Calu3 (cell line): ENCODE data around the gene FBL. TPM values are rescaled to one million over a fixed set of nuclear protein-coding genes. Genes with fewer than 3 reads are reported as not detected.

ENCODE experiments used
- BruUV-seq: library from RNA; stranded (reverse); fragments of 400-500 nt; replicated peaks from 2 replicates; lab custom pipeline; 2021; lab: Mats Ljungman, UMichigan
- CTCF ChIA-PET: fragments of 300-600 bp; sonication (Branson Sonifier 250); formaldehyde crosslinking; loops from one replicate; lab custom pipeline; 2022; ENCODE audit warnings: antibody characterized with exemption; lab: Charles Lee
- DNase-seq: peaks from one replicate; pipeline ENCODE4 v3.0.0; 2022
- H3K27ac Mint-ChIP-seq: one replicate; pipeline ENCODE4 v1.8.0; 2022; ENCODE audit warnings: mixed read lengths; ENCODE audit not compliant: unreplicated experiment
- H3K27me3 Mint-ChIP-seq: one replicate; pipeline ENCODE4 v1.8.0; 2022; ENCODE audit warnings: mixed read lengths; ENCODE audit not compliant: unreplicated experiment
- H3K36me3 Mint-ChIP-seq: one replicate; pipeline ENCODE4 v1.8.0; 2022; ENCODE audit warnings: mild to moderate bottlenecking, moderate library complexity, mixed read lengths; ENCODE audit not compliant: insufficient read depth, unreplicated experiment
- H3K4me1 Mint-ChIP-seq: one replicate; pipeline ENCODE4 v1.8.0; 2022; ENCODE audit warnings: mild to moderate bottlenecking, low read depth, mixed read lengths; ENCODE audit not compliant: unreplicated experiment
- H3K4me3 Mint-ChIP-seq: one replicate; pipeline ENCODE4 v1.8.0; 2022; ENCODE audit warnings: mild to moderate bottlenecking, low read depth, moderate library complexity, mixed read lengths; ENCODE audit not compliant: unreplicated experiment
- H3K9me3 Mint-ChIP-seq: one replicate; pipeline ENCODE4 v1.8.0; 2022; ENCODE audit warnings: low read depth, mixed read lengths; ENCODE audit not compliant: unreplicated experiment
- CTCF ChIP-seq: fragments of 200-600 bp; IDR thresholded peaks from one replicate; pipeline ENCODE4 v1.8.0; 2022; ENCODE audit warnings: antibody characterized with exemption; ENCODE audit not compliant: unreplicated experiment
- intact Hi-C: fragments of 100-400 bp; cut with micrococcal nuclease; formaldehyde crosslinking; loops from one replicate; pipeline ENCODE4 v1.10.0; 2022; ENCODE audit not compliant: unreplicated experiment
- microRNA-seq: library from miRNA; unstranded; fragments of <30 nt; microRNA quantifications from one replicate; pipeline ENCODE4 v1.2.0, GENCODE V29; 2022
- total RNA-seq: library from RNA; stranded (reverse); gene quantifications from 2 replicates; pipeline ENCODE4 v1.2.3, GENCODE V29; 2022

Gene FBL
- total RNA-seq, 1 experiment from 2014 or later: 724 TPM

DNA sequence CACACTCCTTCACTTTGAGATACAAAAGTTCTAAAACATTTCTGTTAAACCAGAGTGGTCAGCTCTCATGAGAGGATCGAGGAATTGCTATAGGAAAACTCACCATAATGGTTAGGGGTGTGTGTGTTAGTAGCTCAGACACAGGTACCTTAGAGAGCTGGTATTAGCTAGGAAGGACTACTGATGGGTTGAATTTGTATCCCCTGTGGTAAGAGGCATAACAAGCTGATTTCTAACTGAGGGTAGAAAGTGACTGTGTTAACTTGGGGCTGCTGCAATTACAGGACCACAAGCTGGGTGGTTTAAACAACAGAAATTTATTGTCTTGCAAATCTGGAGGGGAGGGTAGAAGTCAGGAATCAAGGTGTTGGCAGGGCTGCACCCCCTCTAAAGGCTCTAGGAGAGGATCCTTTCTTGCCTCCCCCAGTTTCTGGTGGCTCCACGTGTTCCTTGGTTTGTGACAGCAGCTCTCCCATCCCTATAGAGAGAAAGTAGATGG, 50.1 kb downstream of the FBL start:
- H3K27me3 Mint-ChIP-seq: peaks cover 47% of the 10 kb centered on the region
- no TSS peak for BruUV-seq
- no peak for TF ChIP-seq CTCF
- intact Hi-C loops: no loop called here
- H3K27ac Mint-ChIP-seq: no peak overlapping the region
- DNase-seq: no peak
- no peak overlapping the region for H3K4me3 Mint-ChIP-seq
- H3K4me1 Mint-ChIP-seq: peaks cover 7% of the 10 kb centered on the region
- H3K36me3 Mint-ChIP-seq: no peaks in the 10 kb centered on the region
- no peaks in the 10 kb centered on the region for H3K9me3 Mint-ChIP-seq
- CTCF ChIA-PET: interaction anchor here (0.6 to 1.0 kb wide), 3 partner anchors 11 to 820 kb away, joined by 3 to 4 read pairs (median 3); no protein-coding TSS in a partner anchor

DNA sequence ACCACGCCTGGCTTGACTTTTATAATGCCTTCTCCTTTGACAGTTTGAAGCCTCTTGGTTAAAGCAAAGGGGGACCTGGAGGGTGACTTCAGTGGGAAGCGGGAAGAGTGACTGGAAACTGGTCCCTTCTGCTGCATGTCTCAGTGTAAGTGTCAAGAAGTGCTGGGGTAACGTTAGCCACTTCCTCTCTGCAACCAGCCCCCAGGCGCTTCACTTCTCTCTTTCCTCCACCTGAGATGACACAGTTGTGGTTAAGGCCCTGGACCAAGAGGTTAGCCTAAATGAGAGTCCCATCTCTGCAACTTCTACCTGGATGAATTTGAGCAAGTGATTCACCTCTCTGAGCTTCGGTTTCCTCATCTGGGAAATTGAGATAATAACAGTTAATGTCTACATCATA, 51.2 kb downstream of the FBL start:
- DNase-seq: no peak
- intact Hi-C loops: no loop called here
- Mint-ChIP-seq H3K9me3 (no peaks in the 10 kb centered on the region), H3K27ac (no peak overlapping the region), H3K36me3 (no peaks in the 10 kb centered on the region), H3K4me3 (no peak overlapping the region), H3K27me3 (peaks cover 47% of the 10 kb centered on the region), H3K4me1 (peaks cover 7% of the 10 kb centered on the region)
- CTCF ChIA-PET: interaction anchor here (0.5 kb wide), 1 partner anchor 310 kb away, joined by 3 read pairs; no protein-coding TSS in a partner anchor
- no TSS peak for BruUV-seq
- no peak for TF ChIP-seq CTCF

DNA sequence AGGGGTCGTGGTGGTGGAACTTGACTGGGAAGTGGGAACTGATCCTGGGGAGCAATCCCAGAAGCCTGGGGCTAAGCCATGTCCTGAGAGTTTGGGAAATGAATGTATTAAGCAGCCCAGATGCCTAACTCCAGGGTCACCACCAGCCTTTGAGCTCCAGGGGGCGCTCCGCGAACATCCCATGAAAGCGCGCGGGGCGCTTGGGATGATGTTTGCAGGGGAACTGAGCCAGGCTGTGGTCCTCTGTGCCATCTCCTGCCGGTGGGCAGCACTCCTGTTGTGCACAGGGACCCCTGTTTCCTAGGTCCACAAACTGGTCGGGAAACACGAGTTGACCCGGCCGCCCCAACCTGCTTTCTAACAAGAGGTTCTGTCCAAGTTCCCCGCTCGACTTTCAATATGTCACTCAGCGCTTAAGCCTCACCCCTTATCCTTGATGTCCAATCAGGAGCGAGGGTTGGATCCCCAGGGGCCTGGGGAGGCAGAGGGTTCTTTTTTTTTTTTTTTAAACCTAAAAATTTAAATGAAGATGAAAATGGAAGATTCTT, 53.1 kb downstream of the FBL start:
- intact Hi-C loops: loop anchor here (1.0 to 5.0 kb wide), 2 partner anchors 51 to 179 kb away; partner anchors contain the start of gene PSMC4
- H3K9me3 Mint-ChIP-seq: no peaks in the 10 kb centered on the region
- H3K4me1 Mint-ChIP-seq: peaks cover 7% of the 10 kb centered on the region
- H3K36me3 Mint-ChIP-seq: no peaks in the 10 kb centered on the region
- BruUV-seq: no TSS peak
- peaks cover 34% of the 10 kb centered on the region for H3K27me3 Mint-ChIP-seq
- no peak overlapping the region for H3K27ac Mint-ChIP-seq
- peak; percentile 86 for DNase-seq
- H3K4me3 Mint-ChIP-seq: peak overlapping the region; percentile 53
- TF ChIP-seq CTCF: peak; percentile 91
- CTCF ChIA-PET: interaction anchor here (0.8 to 2.3 kb wide), 5 partner anchors 10 to 347 kb away, joined by 4 to 29 read pairs (median 4); partner anchors contain the start of gene PSMC4

DNA sequence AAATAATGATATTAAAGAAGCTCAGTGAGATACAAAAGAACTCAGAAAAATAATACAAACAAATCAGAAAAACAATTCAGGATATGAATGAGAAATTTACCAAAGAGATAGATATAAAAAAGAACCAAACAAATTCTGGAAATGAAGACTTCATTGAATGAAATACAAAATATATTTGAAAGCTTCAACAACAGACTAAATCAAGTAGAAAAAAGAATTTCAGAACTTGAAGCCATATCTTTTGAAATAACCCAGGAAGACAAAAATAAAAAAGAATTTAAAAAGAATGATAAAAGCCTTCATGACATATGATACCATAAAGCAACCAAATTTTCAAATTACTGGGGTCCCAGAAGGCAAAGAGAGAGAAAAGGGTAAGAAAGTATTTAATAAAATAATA, 57.9 kb downstream of the FBL start:
- CTCF ChIA-PET: interaction anchor here (1.2 kb wide), 1 partner anchor 54 kb away, joined by 3 read pairs; no protein-coding TSS in a partner anchor
- H3K4me1 Mint-ChIP-seq: peaks cover 7% of the 10 kb centered on the region
- H3K4me3 Mint-ChIP-seq: no peak overlapping the region
- no peak overlapping the region for H3K27ac Mint-ChIP-seq
- intact Hi-C loops: no loop called here
- peaks cover 49% of the 10 kb centered on the region for H3K27me3 Mint-ChIP-seq
- BruUV-seq: no TSS peak
- no peak for DNase-seq
- no peak for TF ChIP-seq CTCF
- H3K9me3 Mint-ChIP-seq: no peaks in the 10 kb centered on the region
- no peaks in the 10 kb centered on the region for H3K36me3 Mint-ChIP-seq

Small RNA genes lying within 50 kb of the gene (microRNA-seq; reads per million reads assigned to microRNA genes)
- not detected for gene MIR6719

Other genes with a start within 250 kb of the FBL start
- not detected in 2 replicates for gene LGALS13, start 243.9 kb downstream of the FBL start, total RNA-seq
- not detected in 2 replicates for gene LGALS16, start 190.5 kb downstream of the FBL start, total RNA-seq
- gene LGALS14, start 141.9 kb downstream of the FBL start, total RNA-seq: not detected in 2 replicates
- gene CLC, start 108.3 kb downstream of the FBL start, total RNA-seq: not detected in 2 replicates
- gene LEUTX, start 67.5 kb downstream of the FBL start, total RNA-seq: not detected in 2 replicates
- gene DYRK1B, start 12.2 kb downstream of the FBL start, total RNA-seq: 21.5 and 24.6 TPM in 2 replicates
- gene FCGBP, start 88.3 kb upstream of the FBL start, total RNA-seq: 3.7 and 5.3 TPM in 2 replicates
- gene PSMC4, start 124.8 kb upstream of the FBL start, total RNA-seq: 300 and 316 TPM in 2 replicates
- 4.7 and 5.7 TPM in 2 replicates for gene ZNF546, start 150.7 kb upstream of the FBL start, total RNA-seq
- 30.2 and 37.8 TPM in 2 replicates for gene ZNF780B, start 209.9 kb upstream of the FBL start, total RNA-seq
- 32.6 and 34.2 TPM in 2 replicates for gene ZNF780A, start 244.6 kb upstream of the FBL start, total RNA-seq